Hematopoietic multipotent progenitor cell treated with erythropoietin and hydrocortisone succinate and interleukin-3 and kit ligand, for 6 days (in vitro differentiated cells): ENCODE data around the gene WFS1.

Experiments
- DNase-seq: peaks from one replicate; pipeline ENCODE4 v3.0.0-alpha.2; 2015

The WFS1 gene

GRCh38 chr4:6281436-6282313 lies 12.0 kb downstream of the WFS1 start:
- DNase-seq, result no peak

GRCh38 chr4:6282314-6282771 lies 12.7 kb downstream of the WFS1 start:
- no peak for DNase-seq

GRCh38 chr4:6283282-6283681 lies 13.6 kb downstream of the WFS1 start:
- DNase-seq, result no peak

GRCh38 chr4:6287017-6287788 lies 17.6 kb downstream of the WFS1 start:
- DNase-seq, result no peak

DNA sequence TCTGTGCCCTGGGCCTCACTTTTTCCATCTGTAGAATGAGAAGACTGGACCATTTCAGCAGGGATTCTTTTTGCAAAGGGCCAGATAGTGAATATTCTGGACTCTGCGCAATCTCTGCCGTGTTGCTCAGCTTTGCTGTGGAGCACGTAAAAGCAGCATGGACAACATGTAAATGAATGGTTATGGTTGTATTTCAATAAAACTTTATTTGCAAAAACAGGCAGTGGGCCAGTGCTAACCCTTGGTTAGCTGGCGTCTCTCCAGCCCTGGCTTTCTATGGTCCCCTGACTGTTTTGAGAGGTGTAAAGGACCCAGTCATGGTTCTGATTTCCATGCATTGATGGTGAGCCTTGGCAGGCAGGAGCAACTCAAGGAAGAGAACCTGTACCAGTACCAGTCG lies 18.7 kb downstream of the WFS1 start:
- DNase-seq, result no peak

- DNase-seq, result no peak
Measured at GRCh38 chr4:6288871-6289270, 19.2 kb downstream of the WFS1 start.

GRCh38 chr4:6290256-6290655 lies 20.6 kb downstream of the WFS1 start:
- no peak for DNase-seq

DNA sequence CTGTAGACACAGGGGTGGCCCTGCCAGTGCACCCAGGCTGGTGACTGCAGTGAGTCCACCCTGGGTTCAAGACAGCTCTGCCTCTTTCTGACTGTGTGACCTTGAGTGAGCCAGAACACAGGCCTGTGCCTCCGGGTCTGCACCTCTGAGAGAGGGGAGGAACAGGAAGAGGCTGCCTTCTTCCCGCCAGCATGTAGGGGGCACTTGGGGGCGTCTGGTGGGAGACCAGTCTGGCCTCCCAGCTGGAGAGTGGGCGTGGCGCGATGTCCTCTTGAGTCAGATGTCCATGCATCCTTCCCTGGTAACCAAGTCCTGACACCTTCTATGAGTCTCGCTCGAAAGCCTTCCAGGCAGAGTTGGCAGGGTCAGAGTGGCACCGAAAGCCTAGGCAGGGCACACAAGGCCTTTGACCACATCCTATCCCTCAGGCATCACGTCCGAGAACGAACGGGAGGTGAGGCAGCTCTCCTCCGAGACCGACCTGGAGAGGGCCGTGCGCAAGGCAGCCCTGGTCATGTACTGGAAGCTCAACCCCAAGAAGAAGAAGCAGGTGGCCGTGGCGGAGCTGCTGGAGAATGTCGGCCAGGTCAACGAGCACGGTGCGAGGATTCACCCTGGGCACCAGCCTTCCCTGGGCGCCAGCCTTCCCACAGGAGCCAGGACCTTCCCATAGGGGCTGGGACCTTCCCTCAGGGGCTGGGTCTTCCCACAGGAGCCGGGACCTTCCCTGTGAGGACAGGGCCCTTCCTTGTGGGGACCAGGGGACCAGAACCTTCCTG lies 21.3 kb downstream of the WFS1 start:
- no peak for DNase-seq

DNA sequence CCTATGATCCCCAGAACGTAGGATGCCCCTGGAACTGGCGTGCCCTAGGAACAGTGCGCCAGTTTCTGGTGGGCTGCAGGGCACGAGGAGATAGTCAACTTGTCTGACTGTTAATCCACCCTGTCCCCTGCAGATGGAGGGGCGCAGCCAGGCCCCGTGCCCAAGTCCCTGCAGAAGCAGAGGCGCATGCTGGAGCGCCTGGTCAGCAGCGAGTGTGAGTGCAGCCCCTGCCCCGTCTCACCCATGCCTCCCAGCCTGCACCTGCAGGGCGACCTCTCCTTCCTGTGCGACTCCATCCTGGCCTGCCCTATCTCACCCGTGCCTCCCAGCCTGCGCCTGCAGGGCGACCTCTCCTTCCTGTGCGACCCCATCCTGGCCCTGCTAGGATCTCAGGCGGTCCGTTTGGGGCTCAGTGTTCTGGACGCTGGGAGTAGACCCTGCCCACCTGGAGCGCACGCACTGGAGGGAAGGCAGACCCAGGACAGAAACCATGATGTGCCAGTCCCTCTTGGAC lies 22.2 kb downstream of the WFS1 start:
- no peak for DNase-seq

DNA sequence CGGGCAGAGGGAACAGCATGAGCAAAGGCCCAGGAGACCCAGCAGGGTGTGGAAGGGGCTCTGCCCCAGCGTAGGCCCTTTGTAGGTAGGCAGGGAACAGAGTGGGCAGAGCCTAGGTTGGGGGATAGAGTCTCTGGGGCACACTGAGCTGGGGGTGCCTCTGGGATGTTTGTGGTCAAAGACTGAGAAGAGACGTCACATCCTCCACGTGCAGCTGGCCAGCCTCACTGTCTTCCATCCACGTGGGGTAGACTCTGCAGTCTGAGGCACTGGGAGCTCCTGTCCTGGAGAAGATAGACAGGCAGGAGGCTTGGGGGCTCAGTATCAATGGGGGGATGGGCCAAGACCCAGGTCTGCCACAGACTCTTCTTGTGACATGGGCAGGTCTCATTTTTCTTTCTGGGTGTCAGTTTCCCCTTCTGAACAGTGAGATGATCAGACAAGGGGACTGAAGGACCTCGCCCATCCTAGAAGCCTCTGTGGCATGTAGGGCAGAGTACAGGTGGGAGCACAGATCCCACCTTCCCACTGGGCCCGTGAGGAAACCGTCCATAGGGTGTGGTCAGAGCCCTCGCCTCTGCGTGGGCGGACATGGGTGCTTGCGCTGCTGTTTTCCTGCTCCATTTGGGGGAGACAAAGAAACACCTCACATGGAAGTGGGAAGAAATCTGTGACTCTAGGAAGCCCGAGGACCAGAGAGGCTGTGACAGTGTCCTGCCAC lies 22.9 kb downstream of the WFS1 start:
- DNase-seq, result no peak

- DNase-seq, result no peak
Measured at GRCh38 chr4:6293097-6293445, 23.4 kb downstream of the WFS1 start.

GRCh38 chr4:6293661-6294060 lies 24.0 kb downstream of the WFS1 start:
- DNase-seq, result no peak

- no peak for DNase-seq
Measured at GRCh38 chr4:6294705-6295421, 25.2 kb downstream of the WFS1 start.

GRCh38 chr4:6295495-6295894 lies 25.8 kb downstream of the WFS1 start:
- no peak for DNase-seq

DNA sequence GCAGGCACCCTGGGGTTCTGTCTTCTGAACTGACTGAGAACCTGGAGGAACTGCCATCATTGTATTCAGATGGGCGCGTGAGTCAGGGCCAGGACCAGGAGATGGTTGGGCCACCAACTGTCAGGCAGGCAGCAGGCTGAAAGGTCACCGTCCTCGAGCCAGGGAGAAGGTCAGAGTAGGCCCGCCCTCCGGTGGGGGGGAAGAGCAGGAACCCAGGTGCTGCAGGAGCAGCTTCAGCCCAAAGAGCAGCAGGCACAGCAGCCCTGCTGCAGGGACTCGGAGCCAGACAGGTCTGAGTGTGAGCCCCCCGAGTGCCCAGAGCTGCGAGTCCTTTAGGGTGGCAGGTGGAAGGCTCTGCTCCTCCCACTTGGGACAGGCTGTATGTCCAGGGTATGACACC lies 26.4 kb downstream of the WFS1 start:
- DNase-seq, result no peak

- no peak for DNase-seq
Measured at GRCh38 chr4:6297266-6297815, 27.7 kb downstream of the WFS1 start.

DNA sequence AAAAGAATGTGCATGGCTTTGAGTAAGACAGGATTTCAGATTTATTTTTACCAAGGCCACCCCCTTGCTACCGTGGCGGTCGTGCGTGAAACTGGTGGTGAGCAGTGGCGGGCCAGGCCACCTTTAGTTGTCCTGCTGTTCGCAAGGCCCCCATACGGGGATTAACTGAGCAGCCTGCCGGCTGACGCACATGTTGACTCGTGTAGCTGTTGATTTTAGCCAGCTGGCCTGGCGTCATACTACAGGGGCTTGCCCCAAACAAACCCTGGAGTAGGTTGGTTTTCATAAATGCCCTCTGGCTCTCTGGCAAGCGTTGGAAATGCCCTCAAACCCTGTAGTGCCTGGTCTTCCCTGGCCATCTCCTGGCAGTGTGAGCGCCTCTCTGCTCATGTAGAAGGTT lies 28.4 kb downstream of the WFS1 start:
- no peak for DNase-seq

DNA sequence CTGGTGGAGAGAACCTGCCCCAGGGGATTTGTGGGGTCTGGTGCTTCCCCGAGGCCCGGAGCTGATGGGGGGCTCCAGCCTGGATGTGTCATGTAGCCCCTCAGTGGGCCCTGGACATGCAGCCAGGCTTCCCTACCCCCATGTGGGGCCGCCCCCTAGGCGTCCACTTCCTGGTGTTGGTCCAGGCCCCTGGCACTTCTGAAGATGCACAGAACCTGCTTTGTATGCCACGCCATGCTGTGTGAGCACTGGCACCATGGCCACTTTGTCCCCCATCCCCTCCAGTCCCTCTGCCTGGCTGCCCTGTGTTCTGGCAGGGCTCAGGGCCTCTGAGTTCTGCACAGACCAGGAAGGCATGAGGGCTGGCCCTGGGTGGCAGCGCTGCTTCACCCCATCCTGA lies 29.2 kb downstream of the WFS1 start:
- no peak for DNase-seq

- DNase-seq, result no peak
Measured at GRCh38 chr4:6299875-6300274, 30.2 kb downstream of the WFS1 start.

DNA sequence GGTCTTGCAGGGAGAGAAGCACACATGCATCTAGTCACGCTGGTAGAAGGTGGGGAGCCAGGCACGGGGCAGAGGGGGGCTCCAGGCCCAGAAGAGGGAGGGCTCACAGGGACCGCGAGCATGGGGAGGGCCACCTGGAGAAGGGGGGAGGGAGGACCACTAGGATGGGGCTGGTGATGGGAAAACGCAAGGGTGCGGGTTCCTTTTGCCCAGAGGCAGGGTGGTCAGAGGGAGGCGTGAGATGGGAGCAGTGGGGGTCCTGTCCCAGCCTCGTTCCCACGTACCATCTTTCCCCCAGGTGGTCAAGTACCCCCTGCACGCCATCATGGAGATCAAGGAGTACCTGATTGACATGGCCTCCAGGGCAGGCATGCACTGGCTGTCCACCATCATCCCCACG lies 30.7 kb downstream of the WFS1 start:
- no peak for DNase-seq

DNA sequence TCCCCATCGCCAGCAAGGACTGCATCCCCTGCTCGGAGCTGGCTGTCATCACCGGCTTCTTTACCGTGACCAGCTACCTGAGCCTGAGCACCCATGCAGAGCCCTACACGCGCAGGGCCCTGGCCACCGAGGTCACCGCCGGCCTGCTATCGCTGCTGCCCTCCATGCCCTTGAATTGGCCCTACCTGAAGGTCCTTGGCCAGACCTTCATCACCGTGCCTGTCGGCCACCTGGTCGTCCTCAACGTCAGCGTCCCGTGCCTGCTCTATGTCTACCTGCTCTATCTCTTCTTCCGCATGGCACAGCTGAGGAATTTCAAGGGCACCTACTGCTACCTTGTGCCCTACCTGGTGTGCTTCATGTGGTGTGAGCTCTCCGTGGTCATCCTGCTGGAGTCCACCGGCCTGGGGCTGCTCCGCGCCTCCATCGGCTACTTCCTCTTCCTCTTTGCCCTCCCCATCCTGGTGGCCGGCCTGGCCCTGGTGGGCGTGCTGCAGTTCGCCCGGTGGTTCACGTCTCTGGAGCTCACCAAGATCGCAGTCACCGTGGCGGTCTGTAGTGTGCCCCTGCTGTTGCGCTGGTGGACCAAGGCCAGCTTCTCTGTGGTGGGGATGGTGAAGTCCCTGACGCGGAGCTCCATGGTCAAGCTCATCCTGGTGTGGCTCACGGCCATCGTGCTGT lies 31.5 kb downstream of the WFS1 start:
- DNase-seq, result no peak
